ENCODE measurements around the gene HDGFL2.
"Not testable (repeated sequence)": the region's sequence is repeated elsewhere in the genome, so short reads cannot be mapped to it uniquely, and the experiment has no call there.

Gene HDGFL2

DNA sequence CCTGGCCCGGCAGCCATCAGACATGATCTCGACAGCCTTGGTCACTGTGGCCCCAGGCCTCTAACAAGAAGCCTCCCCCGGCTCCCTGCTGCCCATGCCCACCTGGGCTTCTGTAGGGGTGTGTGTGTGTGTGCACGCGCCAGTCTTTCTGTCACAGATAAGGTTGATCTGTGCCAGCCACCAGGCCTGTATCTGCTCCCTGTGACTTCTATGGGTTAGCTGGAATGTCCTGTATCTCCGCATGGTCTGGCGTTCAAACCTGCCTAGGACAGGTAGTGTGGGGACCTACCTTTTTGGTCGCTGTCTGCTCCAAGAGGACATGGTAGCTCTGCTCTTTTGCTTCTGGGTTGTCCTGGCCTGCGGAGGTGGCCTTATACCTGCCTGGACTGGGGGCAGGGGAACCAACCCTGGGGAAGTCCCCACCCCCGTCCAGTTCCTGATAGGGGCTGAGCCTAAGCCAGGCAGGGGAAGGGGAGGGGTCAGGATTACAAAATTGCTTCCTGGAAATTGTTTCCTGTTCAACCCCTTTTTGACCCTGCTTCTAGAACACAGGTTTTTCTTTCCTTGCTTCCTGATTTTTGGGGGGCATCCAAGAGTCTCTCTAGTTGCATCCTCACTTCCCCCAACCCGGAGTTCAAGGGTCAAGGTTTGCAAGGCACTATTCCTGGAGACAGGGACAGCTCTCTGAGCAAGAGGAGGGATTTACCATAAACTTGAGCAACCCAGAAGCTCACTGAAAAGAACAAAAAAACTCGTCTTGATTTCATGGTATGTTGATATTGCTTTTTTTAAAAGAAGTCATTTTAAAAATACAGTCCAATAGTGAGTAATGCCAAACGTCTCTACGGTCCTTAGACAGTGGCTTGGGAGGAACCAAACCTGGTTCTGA is 67.8 kb downstream of the HDGFL2 start, which contains the start of gene LRG1:
TSS of gene LRG1 (minus strand) at position 344 of the 889 bp plus-strand sequence. CDS start at position 321, 23 bp downstream.
- Histone ChIP-seq H3K36me3 (ENCODE audit: control insufficient read depth, insufficient read depth, low read length) (no peaks in the 10 kb centered on the region), H3K9me3 (ENCODE audit: control insufficient read depth, low read length) (peaks cover 5% of the 10 kb centered on the region), H3K4me1 (ENCODE audit: control insufficient read depth, insufficient read depth, low read length, poor library complexity, severe bottlenecking) (no peaks in the 10 kb centered on the region), H3K4me3 (ENCODE audit: extremely low read depth, insufficient read depth, low read length, poor library complexity, severe bottlenecking) (no peak within 1 kb of the TSS), H3K27ac (ENCODE audit: low read depth, low read length, severe bottlenecking) (no peak within 1 kb of the TSS)
- WGBS, 2 experiments (ENCODE audit: insufficient coverage in 2 of 2), result 84 to 88% methylated on average over 9 to 10 of the region's 14 CpGs

DNA sequence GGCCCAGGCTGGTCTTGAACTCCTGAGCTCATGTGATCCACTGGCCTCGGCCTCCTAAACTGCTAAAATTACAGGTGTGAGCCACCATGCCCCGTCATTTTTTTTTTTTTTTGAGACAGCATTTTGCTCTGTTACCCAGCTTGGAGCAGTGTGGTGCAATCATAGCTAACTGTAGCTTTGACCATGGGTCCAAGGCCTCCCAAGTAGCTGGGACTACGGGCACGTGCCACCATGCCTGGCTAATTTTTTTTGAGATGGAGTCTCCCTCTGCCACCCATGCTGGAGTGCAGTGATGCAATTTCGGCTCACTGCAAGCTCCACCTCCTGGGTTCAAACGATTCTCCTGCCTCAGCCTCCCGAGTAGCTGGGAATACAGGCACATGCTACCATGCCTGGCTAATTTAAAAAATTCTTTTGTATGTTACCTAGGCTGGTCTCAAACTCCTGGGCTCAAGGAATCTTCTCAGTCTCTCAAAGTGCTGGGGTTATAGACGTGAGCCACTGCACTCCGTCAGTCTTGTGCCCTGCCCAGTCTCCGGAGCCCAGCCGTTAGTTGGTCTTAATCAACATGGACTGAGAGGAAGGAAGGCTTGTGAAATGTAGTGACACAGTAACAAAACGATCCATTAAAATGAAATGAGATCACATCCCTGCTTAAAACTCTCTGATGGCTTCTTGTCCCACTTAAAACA is 69.2 kb downstream of the HDGFL2 start:
- WGBS, 2 experiments (ENCODE audit: insufficient coverage in 2 of 2), result 91 to 93% methylated on average over 8 to 11 of the region's 12 CpGs
- no peaks in the 10 kb centered on the region for H3K36me3 ChIP-seq (ENCODE audit: control insufficient read depth, insufficient read depth, low read length)
- no peak overlapping the region for H3K4me3 ChIP-seq (ENCODE audit: extremely low read depth, insufficient read depth, low read length, poor library complexity, severe bottlenecking)
- peaks cover 5% of the 10 kb centered on the region for H3K9me3 ChIP-seq (ENCODE audit: control insufficient read depth, low read length)
- no peaks in the 10 kb centered on the region for H3K4me1 ChIP-seq (ENCODE audit: control insufficient read depth, insufficient read depth, low read length, poor library complexity, severe bottlenecking)
- H3K27ac ChIP-seq (ENCODE audit: low read depth, low read length, severe bottlenecking), result no peak overlapping the region

DNA sequence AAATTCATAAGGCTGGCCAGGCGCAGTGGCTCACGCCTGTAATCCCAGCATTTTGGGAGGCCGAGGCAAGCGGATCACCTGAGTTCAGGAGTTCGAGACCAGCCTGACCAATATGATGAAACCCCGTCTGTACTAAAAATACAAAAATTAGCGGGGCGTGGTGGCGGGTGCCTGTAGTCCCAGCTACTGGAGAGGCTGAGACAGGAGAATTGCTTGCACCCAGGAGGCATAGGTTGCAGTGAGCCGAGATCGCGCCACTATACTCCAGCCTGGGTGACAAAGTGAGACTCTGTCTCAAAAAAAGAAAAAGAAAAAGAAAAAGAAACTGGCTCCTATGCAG is 69.7 kb downstream of the HDGFL2 start:
- H3K9me3 ChIP-seq (ENCODE audit: control insufficient read depth, low read length); H3K27ac ChIP-seq (ENCODE audit: low read depth, low read length, severe bottlenecking); H3K4me1 ChIP-seq (ENCODE audit: control insufficient read depth, insufficient read depth, low read length, poor library complexity, severe bottlenecking); H3K4me3 ChIP-seq (ENCODE audit: extremely low read depth, insufficient read depth, low read length, poor library complexity, severe bottlenecking); H3K36me3 ChIP-seq (ENCODE audit: control insufficient read depth, insufficient read depth, low read length): not testable (repeated sequence)
- 96 to 100% methylated on average over 9 to 12 of the region's 12 CpGs for WGBS, 2 experiments (ENCODE audit: insufficient coverage in 2 of 2)

DNA sequence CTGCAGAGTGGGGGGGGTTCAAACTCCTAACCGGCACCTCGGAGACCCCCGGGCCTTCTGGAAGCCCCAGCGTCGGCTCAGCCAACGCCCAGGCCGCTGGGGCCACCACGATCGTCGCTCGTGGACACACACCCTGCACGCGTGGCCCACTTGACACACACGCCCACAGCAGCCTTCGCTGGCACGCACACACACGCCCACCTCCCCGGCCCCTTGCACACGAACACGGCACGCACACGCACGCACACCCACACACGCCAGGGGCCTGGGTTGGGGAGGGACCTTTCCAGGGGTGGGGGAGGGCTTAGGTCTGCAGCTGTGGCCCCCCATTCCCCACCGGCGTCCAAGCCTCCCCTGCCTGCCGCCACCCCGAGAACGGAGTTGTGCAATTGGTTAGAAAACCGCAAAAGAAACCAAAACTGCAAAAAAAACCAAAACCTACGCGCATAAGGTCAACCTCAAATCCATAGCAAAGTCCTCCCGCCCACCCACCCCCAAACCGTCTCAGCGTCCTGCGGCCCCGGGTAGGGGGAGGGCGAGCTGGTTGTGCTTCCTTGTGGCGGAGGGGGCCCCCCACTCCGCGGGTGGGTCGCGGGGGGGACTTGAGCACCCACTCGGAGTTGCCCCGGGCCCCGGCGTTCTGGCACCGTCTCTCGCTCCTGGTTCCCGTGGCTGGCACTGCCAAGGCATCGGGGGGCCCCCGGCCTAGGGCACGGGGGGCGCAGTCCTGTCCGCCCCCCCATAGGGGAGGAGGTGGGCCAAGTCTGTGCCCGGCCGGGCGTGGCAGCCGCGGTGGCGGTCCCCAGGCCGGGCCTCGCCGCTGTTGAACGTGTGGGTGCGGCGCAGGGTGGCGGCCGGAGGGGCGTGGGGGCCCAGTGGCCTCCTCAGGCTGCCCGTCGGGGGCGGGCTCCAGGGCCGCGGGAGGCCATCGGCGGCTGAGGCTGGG is 71.1 kb downstream of the HDGFL2 start:
- Histone ChIP-seq H3K9me3 (ENCODE audit: control insufficient read depth, low read length) (peaks cover 5% of the 10 kb centered on the region), H3K4me3 (ENCODE audit: extremely low read depth, insufficient read depth, low read length, poor library complexity, severe bottlenecking) (no peak overlapping the region), H3K4me1 (ENCODE audit: control insufficient read depth, insufficient read depth, low read length, poor library complexity, severe bottlenecking) (no peaks in the 10 kb centered on the region), H3K36me3 (ENCODE audit: control insufficient read depth, insufficient read depth, low read length) (no peaks in the 10 kb centered on the region), H3K27ac (ENCODE audit: low read depth, low read length, severe bottlenecking) (no peak overlapping the region)
- WGBS, 2 experiments (ENCODE audit: insufficient coverage in 2 of 2), result 97% methylated on average over 41 to 59 of the region's 77 CpGs

DNA sequence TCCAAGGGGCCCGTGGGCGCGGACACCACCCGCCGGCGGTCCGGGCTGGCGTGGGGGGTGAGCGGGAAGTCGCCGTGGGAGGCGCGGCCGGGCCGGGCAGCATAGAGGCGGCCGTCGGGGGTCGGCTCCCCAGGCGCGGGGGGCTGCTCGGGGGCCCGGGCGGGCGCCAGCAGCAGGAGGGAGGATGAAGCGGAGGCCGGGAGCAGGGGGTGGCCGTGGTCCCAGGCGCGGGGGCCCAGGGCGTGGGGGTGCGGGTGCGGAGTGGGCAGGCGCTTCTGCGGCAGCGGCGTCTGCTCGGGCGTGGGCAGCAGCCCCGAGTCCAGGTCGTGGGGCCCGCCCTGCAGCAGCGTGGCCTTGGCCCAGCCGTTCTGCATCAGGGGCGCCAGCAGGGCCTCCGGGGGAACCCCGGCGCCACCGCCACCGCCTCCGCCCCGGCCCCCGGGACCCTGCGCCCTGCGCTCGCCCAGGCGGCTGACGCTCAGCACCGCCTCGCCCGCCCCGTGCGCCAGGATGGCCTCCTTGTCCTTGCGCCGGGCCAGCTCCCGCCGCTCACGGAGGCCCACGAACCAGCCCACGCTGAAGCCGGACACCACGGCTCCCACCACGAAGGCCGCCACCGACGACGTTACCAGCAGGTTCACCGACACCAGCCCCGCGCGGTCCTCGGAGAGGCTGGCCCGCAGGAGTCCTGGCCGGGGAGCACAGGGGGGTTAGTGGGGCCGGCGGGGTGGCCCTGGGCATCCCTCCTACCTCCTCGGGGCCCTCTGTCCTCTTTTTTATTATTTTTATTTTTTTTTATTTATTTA is 71.9 kb downstream of the HDGFL2 start:
- H3K4me1 ChIP-seq (ENCODE audit: control insufficient read depth, insufficient read depth, low read length, poor library complexity, severe bottlenecking), result no peaks in the 10 kb centered on the region
- H3K36me3 ChIP-seq (ENCODE audit: control insufficient read depth, insufficient read depth, low read length), result no peaks in the 10 kb centered on the region
- H3K9me3 ChIP-seq (ENCODE audit: control insufficient read depth, low read length), result peaks cover 5% of the 10 kb centered on the region
- no peak overlapping the region for H3K4me3 ChIP-seq (ENCODE audit: extremely low read depth, insufficient read depth, low read length, poor library complexity, severe bottlenecking)
- WGBS, 2 experiments (ENCODE audit: insufficient coverage in 2 of 2), result 97 to 98% methylated on average over 45 to 79 of the region's 87 CpGs
- H3K27ac ChIP-seq (ENCODE audit: low read depth, low read length, severe bottlenecking), result no peak overlapping the region

DNA sequence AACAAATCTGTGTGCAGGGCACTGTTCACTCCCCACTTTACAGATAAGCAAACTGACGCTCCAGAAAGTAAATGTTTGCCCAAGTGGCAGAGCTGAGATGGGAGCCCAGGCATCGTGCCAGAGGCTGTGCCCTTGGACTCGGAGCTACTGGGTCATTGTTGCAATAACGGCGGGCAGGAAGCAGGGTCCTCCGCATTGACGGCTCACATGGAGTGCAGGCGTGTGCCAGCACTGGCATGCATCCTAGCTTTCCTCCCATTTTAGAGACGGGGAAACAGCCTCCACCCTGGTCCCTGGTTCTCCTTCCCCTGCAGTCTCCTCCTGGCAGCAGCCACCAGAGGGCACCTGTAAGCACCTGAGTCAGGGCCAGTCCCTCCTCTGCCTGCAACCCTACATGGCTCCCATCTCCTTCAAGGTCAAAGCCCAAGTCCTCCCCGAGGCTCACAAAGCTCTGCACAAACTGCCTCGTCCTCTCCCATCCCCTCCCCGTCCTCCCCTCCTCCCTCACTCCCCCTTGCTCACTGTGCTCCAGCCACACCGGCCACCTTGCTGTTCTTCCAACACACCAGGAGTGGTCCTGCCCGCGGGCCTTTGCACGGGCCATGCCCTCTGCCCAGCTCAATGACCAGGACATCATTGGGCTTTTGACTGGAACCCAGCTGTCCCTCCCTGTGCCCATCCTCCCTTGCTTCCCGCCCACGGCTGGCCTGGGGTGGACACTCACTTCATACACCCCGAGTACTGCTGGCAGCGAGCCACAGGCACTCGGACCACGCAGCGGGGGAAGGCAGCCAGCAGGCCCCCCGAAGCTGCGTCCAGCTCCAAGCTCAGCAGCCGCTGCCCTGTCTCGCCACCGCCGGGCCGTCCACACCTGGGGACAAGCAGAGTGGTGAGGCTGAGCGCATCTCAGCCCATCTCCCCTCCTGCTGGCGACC is 75.5 kb downstream of the HDGFL2 start:
- no peaks in the 10 kb centered on the region for H3K9me3 ChIP-seq (ENCODE audit: control insufficient read depth, low read length)
- no peaks in the 10 kb centered on the region for H3K4me1 ChIP-seq (ENCODE audit: control insufficient read depth, insufficient read depth, low read length, poor library complexity, severe bottlenecking)
- 93 to 96% methylated on average over 29 to 30 of the region's 32 CpGs for WGBS, 2 experiments (ENCODE audit: insufficient coverage in 2 of 2)
- H3K27ac ChIP-seq (ENCODE audit: low read depth, low read length, severe bottlenecking), result no peak overlapping the region
- no peak overlapping the region for H3K4me3 ChIP-seq (ENCODE audit: extremely low read depth, insufficient read depth, low read length, poor library complexity, severe bottlenecking)
- no peaks in the 10 kb centered on the region for H3K36me3 ChIP-seq (ENCODE audit: control insufficient read depth, insufficient read depth, low read length)

DNA sequence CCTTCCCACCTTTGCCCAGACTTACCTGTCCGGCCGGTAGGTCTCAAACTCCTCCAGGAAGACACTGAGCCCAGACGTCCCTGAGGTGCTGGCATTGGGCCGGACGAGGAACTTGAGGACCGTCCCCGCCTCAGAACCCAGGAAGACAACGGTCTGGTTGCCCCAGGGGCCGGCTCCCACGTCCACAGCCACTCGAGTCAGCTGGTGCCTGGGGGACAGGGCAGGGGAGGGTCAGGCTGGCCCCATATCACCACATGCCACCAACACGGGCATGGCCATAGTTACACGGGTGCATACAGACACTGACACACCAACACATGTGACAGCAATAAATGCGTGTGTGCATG is 76.1 kb downstream of the HDGFL2 start:
- no peak overlapping the region for H3K27ac ChIP-seq (ENCODE audit: low read depth, low read length, severe bottlenecking)
- no peaks in the 10 kb centered on the region for H3K36me3 ChIP-seq (ENCODE audit: control insufficient read depth, insufficient read depth, low read length)
- no peaks in the 10 kb centered on the region for H3K4me1 ChIP-seq (ENCODE audit: control insufficient read depth, insufficient read depth, low read length, poor library complexity, severe bottlenecking)
- no peak overlapping the region for H3K4me3 ChIP-seq (ENCODE audit: extremely low read depth, insufficient read depth, low read length, poor library complexity, severe bottlenecking)
- 96 to 97% methylated on average over 12 to 13 of the region's 14 CpGs for WGBS, 2 experiments (ENCODE audit: insufficient coverage in 2 of 2)
- H3K9me3 ChIP-seq (ENCODE audit: control insufficient read depth, low read length), result no peaks in the 10 kb centered on the region

DNA sequence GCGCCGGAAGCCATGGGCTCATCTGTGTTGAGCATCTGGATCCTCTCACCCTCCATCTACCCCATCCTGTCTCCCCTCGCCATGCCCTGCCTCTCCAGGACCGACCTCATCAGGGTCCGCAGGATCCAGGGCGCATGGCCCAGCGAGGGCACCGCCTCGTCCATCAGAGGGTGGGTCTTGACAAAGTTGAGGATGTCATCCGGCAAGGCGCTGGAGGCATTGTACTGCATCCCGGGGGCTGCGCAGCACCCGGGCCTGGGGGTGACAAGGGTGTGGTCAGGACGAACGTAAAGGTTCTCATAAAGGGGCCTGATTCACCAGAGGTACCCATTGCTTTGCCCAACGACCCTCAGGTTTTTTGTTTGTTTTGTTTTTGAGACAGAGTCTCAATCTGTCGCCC is 77.9 kb downstream of the HDGFL2 start:
- no peaks in the 10 kb centered on the region for H3K36me3 ChIP-seq (ENCODE audit: control insufficient read depth, insufficient read depth, low read length)
- 96 to 98% methylated on average over 13 to 16 of the region's 18 CpGs for WGBS, 2 experiments (ENCODE audit: insufficient coverage in 2 of 2)

DNA sequence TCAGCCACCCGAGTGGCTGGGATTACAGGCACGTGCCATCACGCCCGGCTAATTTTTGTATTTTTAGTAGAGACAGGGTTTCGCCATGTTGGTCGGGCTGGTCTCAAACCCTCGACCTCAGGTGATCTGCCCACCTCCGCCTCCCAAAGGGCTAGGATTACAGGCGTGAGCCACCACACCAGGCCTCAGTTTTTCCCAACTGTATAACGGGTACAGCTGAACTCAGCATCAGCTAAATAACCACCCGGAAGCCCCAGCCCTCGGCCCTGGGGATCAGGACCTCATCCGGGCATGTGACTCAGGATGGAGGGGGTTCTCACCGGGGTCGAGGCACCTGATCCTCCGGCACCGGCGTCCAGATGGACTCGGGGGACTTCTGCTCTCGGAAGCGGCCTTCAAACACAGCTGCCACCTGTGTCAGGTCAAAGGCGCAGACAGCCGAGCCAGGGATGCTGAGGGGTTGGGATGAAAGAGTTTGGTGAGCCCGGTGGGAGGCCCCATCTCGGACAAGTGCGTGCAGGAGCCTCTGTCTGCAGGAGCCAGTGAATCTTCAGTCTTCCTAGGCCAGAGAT is 78.5 kb downstream of the HDGFL2 start:
- no peaks in the 10 kb centered on the region for H3K36me3 ChIP-seq (ENCODE audit: control insufficient read depth, insufficient read depth, low read length)
- H3K27ac ChIP-seq (ENCODE audit: low read depth, low read length, severe bottlenecking), result no peak overlapping the region
- WGBS, 2 experiments (ENCODE audit: insufficient coverage in 2 of 2), result 89 to 92% methylated on average over 23 to 26 of the region's 26 CpGs
- no peaks in the 10 kb centered on the region for H3K9me3 ChIP-seq (ENCODE audit: control insufficient read depth, low read length)
- no peak overlapping the region for H3K4me3 ChIP-seq (ENCODE audit: extremely low read depth, insufficient read depth, low read length, poor library complexity, severe bottlenecking)
- H3K4me1 ChIP-seq (ENCODE audit: control insufficient read depth, insufficient read depth, low read length, poor library complexity, severe bottlenecking), result no peaks in the 10 kb centered on the region

More for the DNA sequence above, 77.9 kb downstream of the HDGFL2 start:
- Histone ChIP-seq H3K9me3 (ENCODE audit: control insufficient read depth, low read length) (no peaks in the 10 kb centered on the region), H3K27ac (ENCODE audit: low read depth, low read length, severe bottlenecking) (no peak overlapping the region), H3K4me3 (ENCODE audit: extremely low read depth, insufficient read depth, low read length, poor library complexity, severe bottlenecking) (no peak overlapping the region), H3K4me1 (ENCODE audit: control insufficient read depth, insufficient read depth, low read length, poor library complexity, severe bottlenecking) (no peaks in the 10 kb centered on the region)
